Liver (tissue), 9 donors: Measurements from ENCODE around the gene PAK2. TPM values are rescaled to one million over a fixed set of nuclear protein-coding genes. Genes with fewer than 3 reads are reported as not detected.

ENCODE experiments used
- DNase-seq: peaks from one replicate; pipeline ENCODE4 v3.0.0-alpha.2; 2017; ENCODE audit warnings: low spot score
- H3K27ac ChIP-seq, 2 donors: one replicate each; pipeline ENCODE4 v1.7.0; 2013; ENCODE audit warnings: inconsistent platforms in 2 of 2, low read length in 2 of 2, control low read depth in 1 of 2, low read depth in 1 of 2, mild to moderate bottlenecking in 1 of 2
- H3K27me3 ChIP-seq, 4 donors: one replicate each; pipeline versions ENCODE4 v1.6.1 to v1.7.0; 2013; ENCODE audit warnings: low read length in 3 of 4, inconsistent platforms in 1 of 4, mild to moderate bottlenecking in 1 of 4, moderate library complexity in 1 of 4; ENCODE audit not compliant: control insufficient read depth in 4 of 4, insufficient read depth in 4 of 4
- H3K36me3 ChIP-seq, 4 donors: one replicate each; pipeline versions ENCODE4 v1.6.1 to v1.7.0; 2013; ENCODE audit warnings: low read length in 3 of 4, mild to moderate bottlenecking in 3 of 4, low read depth in 1 of 4, moderate library complexity in 1 of 4; ENCODE audit not compliant: control insufficient read depth in 4 of 4, insufficient read depth in 3 of 4
- H3K4me1 ChIP-seq, 4 donors: one replicate each; pipeline versions ENCODE4 v1.6.1 to v1.7.0; 2013; ENCODE audit warnings: low read length in 3 of 4, mild to moderate bottlenecking in 3 of 4, moderate library complexity in 1 of 4; ENCODE audit not compliant: control insufficient read depth in 4 of 4, insufficient read depth in 4 of 4
- H3K4me3 ChIP-seq, 3 donors: one replicate each; pipeline versions ENCODE4 v1.6.1 to v1.7.0; 2013; ENCODE audit warnings: low read length in 3 of 3, control low read depth in 1 of 3, low read depth in 1 of 3, mild to moderate bottlenecking in 1 of 3
- H3K9ac ChIP-seq, 2 donors: one replicate each; pipeline ENCODE4 v1.7.0; 2013; ENCODE audit warnings: low read length in 2 of 2, mild to moderate bottlenecking in 2 of 2, moderate library complexity in 2 of 2, control low read depth in 1 of 2, low read depth in 1 of 2
- H3K9me3 ChIP-seq, 4 donors: one replicate each; pipeline versions ENCODE4 v1.6.1 to v1.7.0; 2013; ENCODE audit warnings: low read length in 3 of 4; ENCODE audit not compliant: control insufficient read depth in 4 of 4
- ATF3 ChIP-seq: IDR thresholded peaks from 2 replicates; pipeline ENCODE4 v1.6.1; 2016; ENCODE audit warnings: antibody characterized with exemption
- CTCF ChIP-seq: fragments of 150-350 bp; IDR thresholded peaks from 2 replicates; pipeline ENCODE4 v1.5.1; 2017; ENCODE audit warnings: improper control_type of control experiment, low read depth, low read length; ENCODE audit not compliant: missing input control
- EGR1 ChIP-seq, 2 donors: IDR thresholded peaks; 2 replicates each; pipeline ENCODE4 v1.6.1; 2016 to 2018; ENCODE audit warnings: antibody characterized with exemption in 2 of 2, low read depth in 2 of 2
- FOXA1 ChIP-seq: IDR thresholded peaks from 2 replicates; pipeline ENCODE4 v1.6.1; 2016; ENCODE audit warnings: antibody characterized with exemption
- FOXA2 ChIP-seq: IDR thresholded peaks from 2 replicates; pipeline ENCODE4 v1.6.1; 2016; ENCODE audit warnings: antibody characterized with exemption
- GABPA ChIP-seq, 2 donors: IDR thresholded peaks in 1 of 2; conservative IDR thresholded peaks in 1 of 2; 2 replicates each; pipeline ENCODE4 v1.6.1; 2016; ENCODE audit warnings: antibody characterized with exemption in 2 of 2, mild to moderate bottlenecking in 1 of 2, moderate library complexity in 1 of 2
- HNF4A ChIP-seq, 2 donors: conservative IDR thresholded peaks; 2 replicates each; pipeline ENCODE4 v1.6.1; 2016; ENCODE audit warnings: antibody characterized with exemption in 2 of 2, mild to moderate bottlenecking in 2 of 2
- HNF4G ChIP-seq: IDR thresholded peaks from 2 replicates; pipeline ENCODE4 v1.6.1; 2016; ENCODE audit warnings: antibody characterized with exemption
- JUND ChIP-seq, 2 donors: IDR thresholded peaks; 2 replicates each; pipeline ENCODE4 v1.6.1; 2016; ENCODE audit warnings: antibody characterized with exemption in 2 of 2
- NR2F2 ChIP-seq: IDR thresholded peaks from 2 replicates; pipeline ENCODE4 v1.6.1; 2016; ENCODE audit warnings: antibody characterized with exemption
- RAD21 ChIP-seq, 2 donors: IDR thresholded peaks; 2 replicates each; pipeline ENCODE4 v1.6.1; 2016; ENCODE audit warnings: antibody characterized with exemption in 2 of 2, mild to moderate bottlenecking in 2 of 2
- REST ChIP-seq: IDR thresholded peaks from 2 replicates; pipeline ENCODE4 v1.6.1; 2016; ENCODE audit warnings: antibody characterized with exemption, mild to moderate bottlenecking
- RXRA ChIP-seq, 2 donors: IDR thresholded peaks; 2 replicates each; pipeline ENCODE4 v1.6.1; 2017 to 2018; ENCODE audit warnings: antibody characterized with exemption in 2 of 2, mild to moderate bottlenecking in 1 of 2
- SP1 ChIP-seq: IDR thresholded peaks from 2 replicates; pipeline ENCODE4 v1.6.1; 2018; ENCODE audit warnings: antibody characterized with exemption, mild to moderate bottlenecking
- TAF1 ChIP-seq: conservative IDR thresholded peaks from 2 replicates; pipeline ENCODE4 v1.6.1; 2016; ENCODE audit warnings: antibody characterized with exemption, mild to moderate bottlenecking
- YY1 ChIP-seq: IDR thresholded peaks from 2 replicates; pipeline ENCODE4 v1.6.1; 2016; ENCODE audit warnings: antibody characterized with exemption, mild to moderate bottlenecking
- WGBS: extraction: QIAGEN DNeasy Blood & Tissue Kit; methylation state at CpG from one replicate; pipeline ENCODE4 v1.1.7; 2013; 5-methylcytosine and 5-hydroxymethylcytosine counted together
- polyA plus RNA-seq, 2 donors: library from polyadenylated mRNA; stranded (reverse) in 1 of 2; unstranded in 1 of 2; fragments of 200-250 nt in 1 of 2; fragments of >200 nt in 1 of 2; fragmentation: Nextera tagmentation in 1 of 2; extraction: Ambion mirVana in 1 of 2; gene quantifications; one replicate each; pipeline versions ENCODE4 v1.2.1 to v1.2.3, GENCODE V29; 2013 to 2015
- total RNA-seq, 2 donors: library from RNA; depleted of rRNA; stranded (reverse); fragments of >200 nt; gene quantifications; one replicate each; pipeline ENCODE4 v1.2.3, GENCODE V29; 2014
- TF ChIP-seq, protein P1 (sequence below): IDR thresholded peaks from 2 replicates; pipeline ENCODE4 v1.6.1; 2016; ENCODE audit warnings: antibody characterized with exemption
- TF ChIP-seq, protein P2 (sequence below): IDR thresholded peaks from 2 replicates; pipeline ENCODE4 v1.6.1; 2016; ENCODE audit warnings: antibody characterized with exemption
- donor health status: healthy.
- donor health status: healthy.
- donor health status: healthy.
- donor health status: healthy.
- donor health status: healthy.

The PAK2 gene
- total and polyA plus RNA-seq, 4 donors, result 16.0 to 44.3 (median 24.9) TPM

DNA sequence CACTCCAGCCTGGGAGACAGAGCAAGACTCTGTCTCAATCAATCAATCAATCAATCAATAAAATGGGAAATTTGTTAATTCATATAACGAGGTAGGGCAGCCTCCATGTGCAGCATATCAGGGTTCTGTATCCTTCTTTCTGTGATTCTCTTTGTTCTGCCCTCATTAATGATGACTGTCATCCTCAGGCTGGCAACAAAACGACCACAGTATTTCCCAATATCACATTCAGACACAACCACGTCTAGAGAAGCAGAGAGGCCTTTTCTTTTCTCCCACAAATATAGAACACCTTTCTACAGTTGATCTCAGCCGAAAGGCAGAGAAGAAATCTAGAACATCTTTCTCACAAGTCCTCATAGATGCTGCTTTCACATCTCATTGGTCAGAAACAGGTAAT is 38.9 kb upstream of the PAK2 start:
- H3K27me3 ChIP-seq, result no peaks in the 10 kb centered on the region
- WGBS, result 81% methylated on average over 4 of the region's 4 CpGs
- H3K4me3 ChIP-seq, result no peak overlapping the region
- H3K9me3 ChIP-seq, result no peaks in the 10 kb centered on the region
- H3K27ac ChIP-seq, result no peak overlapping the region
- no peak for DNase-seq
- H3K4me1 ChIP-seq, result no peaks in the 10 kb centered on the region
- no peak for TF ChIP-seq SP1
- no peak for TF ChIP-seq JUND (IDR thresholded peaks at IDR 0.05)
- no peak for TF ChIP-seq HNF4G
- TF ChIP-seq, protein P1, sequence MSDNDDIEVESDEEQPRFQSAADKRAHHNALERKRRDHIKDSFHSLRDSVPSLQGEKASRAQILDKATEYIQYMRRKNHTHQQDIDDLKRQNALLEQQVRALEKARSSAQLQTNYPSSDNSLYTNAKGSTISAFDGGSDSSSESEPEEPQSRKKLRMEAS, result no peak
- no peak for TF ChIP-seq FOXA1
- TF ChIP-seq REST, result no peak
- TF ChIP-seq NR2F2, result no peak
- TF ChIP-seq CTCF, result no peak
- TF ChIP-seq YY1, result no peak
- no peaks in the 10 kb centered on the region for H3K36me3 ChIP-seq
- H3K9ac ChIP-seq, result no peak overlapping the region

DNA sequence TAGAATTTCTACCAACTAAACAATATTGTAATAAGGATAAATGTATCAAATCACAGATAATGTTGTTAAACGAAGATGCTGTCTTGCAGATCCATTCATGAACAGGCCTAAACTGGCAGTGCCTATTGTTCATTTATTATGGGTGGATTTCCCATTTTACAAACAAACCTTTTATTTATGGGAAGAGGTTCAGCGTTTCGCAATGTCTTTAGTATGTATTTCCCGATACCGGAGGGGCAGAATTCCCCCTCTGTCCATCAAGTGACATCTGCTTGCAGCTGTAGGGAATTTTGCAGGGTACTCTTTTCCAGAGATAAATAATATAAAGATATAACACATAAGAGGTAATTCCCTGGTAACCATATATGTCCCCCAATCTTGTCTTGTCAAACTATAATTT is 33.3 kb upstream of the PAK2 start:
- TF ChIP-seq ATF3 (no peak), FOXA1 (no peak), RXRA (IDR thresholded peaks at IDR 0.05) (no peak), RAD21 (IDR thresholded peaks at IDR 0.05) (no peak), CTCF (no peak), TAF1 (no peak), EGR1 (IDR thresholded peaks at IDR 0.05; ENCODE audit: low read depth in 2 of 2) (no peak), FOXA2 (no peak), JUND (IDR thresholded peaks at IDR 0.05) (no peak), SP1 (no peak), NR2F2 (no peak), YY1 (no peak), GABPA (IDR thresholded peaks at IDR 0.05 in 1 of 2, conservative IDR thresholded peaks at IDR 0.05 in 1 of 2) (no peak), HNF4A (conservative IDR thresholded peaks at IDR 0.05) (no peak), REST (no peak), HNF4G (no peak)
- TF ChIP-seq, protein P1, result no peak
- TF ChIP-seq, protein P2, sequence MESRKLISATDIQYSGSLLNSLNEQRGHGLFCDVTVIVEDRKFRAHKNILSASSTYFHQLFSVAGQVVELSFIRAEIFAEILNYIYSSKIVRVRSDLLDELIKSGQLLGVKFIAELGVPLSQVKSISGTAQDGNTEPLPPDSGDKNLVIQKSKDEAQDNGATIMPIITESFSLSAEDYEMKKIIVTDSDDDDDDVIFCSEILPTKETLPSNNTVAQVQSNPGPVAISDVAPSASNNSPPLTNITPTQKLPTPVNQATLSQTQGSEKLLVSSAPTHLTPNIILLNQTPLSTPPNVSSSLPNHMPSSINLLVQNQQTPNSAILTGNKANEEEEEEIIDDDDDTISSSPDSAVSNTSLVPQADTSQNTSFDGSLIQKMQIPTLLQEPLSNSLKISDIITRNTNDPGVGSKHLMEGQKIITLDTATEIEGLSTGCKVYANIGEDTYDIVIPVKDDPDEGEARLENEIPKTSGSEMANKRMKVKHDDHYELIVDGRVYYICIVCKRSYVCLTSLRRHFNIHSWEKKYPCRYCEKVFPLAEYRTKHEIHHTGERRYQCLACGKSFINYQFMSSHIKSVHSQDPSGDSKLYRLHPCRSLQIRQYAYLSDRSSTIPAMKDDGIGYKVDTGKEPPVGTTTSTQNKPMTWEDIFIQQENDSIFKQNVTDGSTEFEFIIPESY, result no peak
- no peaks in the 10 kb centered on the region for H3K36me3 ChIP-seq
- H3K27ac ChIP-seq, result no peak overlapping the region
- H3K9ac ChIP-seq, result no peak overlapping the region
- no peak overlapping the region for H3K4me3 ChIP-seq
- DNase-seq, result no peak
- 81% methylated on average over 5 of the region's 5 CpGs for WGBS
- no peaks in the 10 kb centered on the region for H3K27me3 ChIP-seq
- H3K4me1 ChIP-seq, result peaks cover under 1 to 3% (median 2%) of the 10 kb centered on the region in 4 donors
- no peaks in the 10 kb centered on the region for H3K9me3 ChIP-seq
